ENCODE results near the gene DUSP5. TPM values are rescaled to one million over a fixed set of nuclear protein-coding genes. Genes with fewer than 3 reads are reported as not detected.

Gene DUSP5
- total RNA-seq (2021; ENCODE audit: unreplicated experiment) = 137 TPM
- polyA plus RNA-seq (2012) = 199 and 315 TPM in 2 replicates
- percentile 99 among the genes with signal in this experiment for Bru-seq, nascent RNA
- BruChase-seq, experiment 1, labeled RNA remaining after a 6-hour chase = percentile 88 among the genes with signal in this experiment
- percentile 97 among the genes with signal in this experiment for BruChase-seq, experiment 2, labeled RNA remaining after a 2-hour chase
- long read RNA-seq, transcript DUSP5-201 (4 exons, 2,557 nt) = major isoform, 286 of 320 reads
- long read RNA-seq, partial matches to known transcripts = 21 of 320 reads
- long read RNA-seq, other reads (novel, unspliced or antisense) = 13 of 320 reads

GRCh38 chr10:110497438-110498086 lies at the start of gene DUSP5:
DUSP5 (plus strand) TSS chr10:110497907; CDS start chr10:110498122, 215 bp downstream.
- Histone ChIP-seq H2AFZ (ENCODE audit: low read depth, low read length, poor library complexity, severe bottlenecking) (no peak within 1 kb of the TSS), H3K27ac (ENCODE audit: low read depth, low read length) (peak within 1 kb of the TSS; percentile 65), H3K4me2 (ENCODE audit: low read length) (peak within 1 kb of the TSS; percentile 90), H3K9me3 (ENCODE audit: control insufficient read depth in 1 of 2, insufficient read depth in 1 of 2, low read depth in 1 of 2, low read length in 2 of 2) (no peaks in the 10 kb centered on the region), H3K36me3 (ENCODE audit: control insufficient read depth in 1 of 2, insufficient read depth in 2 of 2, low read length in 2 of 2) (peaks cover 0 to 27% of the 10 kb centered on the region in 2 experiments; a peak in 2 of 4 replicates), H4K20me1 (ENCODE audit: insufficient read depth) (peaks cover 34% of the 10 kb centered on the region; the same call in 1 of the 2 replicates), H3K27me3 (ENCODE audit: insufficient read depth, low read length) (no peaks in the 10 kb centered on the region), H3K79me2 (ENCODE audit: insufficient read depth, low read length) (peaks cover 68% of the 10 kb centered on the region), H3K4me3 (replicated peaks in 1 of 2; ENCODE audit: low read depth in 1 of 2, low read length in 2 of 2) (peak within 1 kb of the TSS; percentile 90 to 92), H3K4me1 (ENCODE audit: control insufficient read depth in 1 of 2, insufficient read depth in 2 of 2, low read length in 2 of 2) (peaks cover 41 to 72% of the 10 kb centered on the region in 2 experiments), H3K9ac (ENCODE audit: low read length) (peak within 1 kb of the TSS; percentile 86), H3K9me2 (ENCODE audit: insufficient read depth) (no peaks in the 10 kb centered on the region)
- ChIA-PET POLR2A (interaction anchor here (1.0 to 24.1 kb wide), 12 partner anchors 8 to 187 kb away, joined by 3 to 438 read pairs (median 3); no protein-coding TSS in a partner anchor), RAD21 (ENCODE audit: low non-redundant PET in 1 of 2, low total read pairs in 2 of 2, uncharacterized antibody in 2 of 2, unreplicated experiment in 2 of 2) (interaction anchor here in 1 of 2 experiments (2.0 kb wide), 1 partner anchor 86 kb away, joined by 4 read pairs; no protein-coding TSS in a partner anchor), CTCF (interaction anchor here (0.9 kb wide), 1 partner anchor 143 kb away, joined by 3 read pairs; no protein-coding TSS in a partner anchor)
- TF ChIP-seq RAD21 (IDR thresholded peaks at IDR 0.05; ENCODE audit: low read depth) (no peak), EZH2 (IDR thresholded peaks at IDR 0.05) (no peak), TCF7L2 (IDR thresholded peaks at IDR 0.05; ENCODE audit: borderline replicate concordance, extremely low read depth, insufficient read depth, insufficient read length) (peak; percentile 86), POLR2AphosphoS5 (IDR thresholded peaks at IDR 0.05; ENCODE audit: low read depth, low read length) (peak; percentile 98), SIN3A (IDR thresholded peaks at IDR 0.05; ENCODE audit: low read depth) (no peak), ZFX (IDR thresholded peaks at IDR 0.05) (peak; percentile 57; the same call in 1 of the 2 replicates), EGR1 (IDR thresholded peaks at IDR 0.05; ENCODE audit: low read depth) (no peak), YY1 (IDR thresholded peaks at IDR 0.05; ENCODE audit: extremely low read depth, insufficient replicate concordance, low read depth, low read length) (peak; percentile 82), ELF1 (IDR thresholded peaks at IDR 0.05; ENCODE audit: borderline replicate concordance, low read depth) (no peak), JUND (IDR thresholded peaks at IDR 0.05) (no peak), CEBPB (IDR thresholded peaks at IDR 0.05; ENCODE audit: low read depth) (no peak), CTCF (IDR thresholded peaks at IDR 0.05 in 2 of 3, conservative IDR thresholded peaks at IDR 0.05 in 1 of 3; ENCODE audit: borderline replicate concordance in 1 of 3, insufficient read depth in 1 of 3, low read depth in 2 of 3, low read length in 2 of 3) (no peak), REST (IDR thresholded peaks at IDR 0.05; ENCODE audit: low read depth) (no peak), POLR2A (IDR thresholded peaks at IDR 0.05; ENCODE audit: borderline replicate concordance, extremely low read depth, insufficient read depth, insufficient read length) (peak; percentile 98), FOSL1 (IDR thresholded peaks at IDR 0.05; ENCODE audit: low read depth) (no peak)
- BruUV-seq (replicated peaks) = no TSS peak
- ATAC-seq = peak; percentile 64
- intact Hi-C loops (cut with micrococcal nuclease) = loop anchor here (1.0 to 5.0 kb wide), 5 partner anchors 49 to 143 kb away; partner anchors contain the start of gene SMC3
- DNase-seq (ENCODE audit: low read depth, low spot score) = peak; percentile 93

Measured in HCT116 (cell line).